Measurements from ENCODE around the gene STMP1.

STMP1 gene

DNA sequence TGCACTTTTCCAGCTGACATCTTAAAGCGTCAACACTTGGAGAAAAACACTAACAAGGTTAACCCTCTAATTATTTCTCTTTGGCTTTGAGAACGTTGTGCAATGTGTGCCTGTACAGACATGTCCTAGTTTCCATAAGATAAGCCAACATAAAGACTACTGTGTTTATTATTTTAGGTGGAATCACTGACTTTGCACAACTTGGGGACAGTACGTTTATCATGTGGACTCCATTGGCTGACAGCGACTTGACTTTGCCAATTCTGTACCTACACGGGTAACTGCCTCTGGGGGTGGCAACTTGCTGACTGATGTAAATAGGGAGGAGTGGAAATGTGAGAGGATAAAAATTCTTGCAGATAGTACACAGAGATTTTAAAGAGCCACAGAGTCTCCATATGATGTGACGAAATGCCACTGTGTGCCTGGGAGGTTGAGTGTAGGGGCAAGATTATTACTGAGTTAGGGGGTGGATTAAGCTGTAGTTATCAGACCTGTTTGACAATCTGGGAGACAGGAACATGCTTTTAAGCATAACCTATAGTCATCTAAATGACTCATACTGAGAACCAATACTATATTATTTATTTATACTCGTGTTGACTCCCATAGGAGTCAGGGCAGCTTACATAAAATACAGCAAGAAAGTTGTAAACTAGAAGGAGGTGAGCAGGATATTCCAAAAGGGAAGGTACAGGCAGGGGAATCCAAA lies 44.7 kb downstream of the STMP1 start:
- Histone ChIP-seq H3K36me3 (ENCODE audit: control insufficient read depth, insufficient read depth, low read length) (no peaks in the 10 kb centered on the region), H3K9me3 (ENCODE audit: control insufficient read depth, low read length) (no peaks in the 10 kb centered on the region), H3K9ac (ENCODE audit: low read length) (no peak overlapping the region), H3K4me1 (ENCODE audit: control insufficient read depth, insufficient read depth, low read length) (no peaks in the 10 kb centered on the region), H3K27me3 (ENCODE audit: control insufficient read depth, insufficient read depth, low read length) (no peaks in the 10 kb centered on the region), H3K4me3 (ENCODE audit: low read length) (no peak overlapping the region)

DNA sequence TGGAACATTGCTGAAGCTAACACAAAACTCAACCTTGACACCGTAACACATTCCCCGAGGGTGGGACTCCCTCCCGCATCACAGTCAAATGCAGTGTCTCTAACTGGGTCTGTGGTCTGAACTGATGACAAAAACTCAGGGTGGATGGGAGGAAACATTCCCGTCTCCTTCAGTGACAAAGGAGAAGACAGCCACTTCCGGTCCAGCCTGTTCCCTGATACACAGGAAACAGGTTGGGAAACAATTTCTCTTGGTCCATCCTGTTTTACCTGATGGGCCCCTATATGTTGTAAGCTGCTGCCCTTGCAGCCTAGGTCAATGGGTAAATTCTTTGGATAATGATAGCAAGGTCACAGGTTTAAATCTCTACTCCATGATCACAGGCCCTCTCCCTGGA lies 45.3 kb downstream of the STMP1 start:
- no peaks in the 10 kb centered on the region for H3K27me3 ChIP-seq (ENCODE audit: control insufficient read depth, insufficient read depth, low read length)
- H3K9me3 ChIP-seq (ENCODE audit: control insufficient read depth, low read length): no peaks in the 10 kb centered on the region
- no peak overlapping the region for H3K4me3 ChIP-seq (ENCODE audit: low read length)

DNA sequence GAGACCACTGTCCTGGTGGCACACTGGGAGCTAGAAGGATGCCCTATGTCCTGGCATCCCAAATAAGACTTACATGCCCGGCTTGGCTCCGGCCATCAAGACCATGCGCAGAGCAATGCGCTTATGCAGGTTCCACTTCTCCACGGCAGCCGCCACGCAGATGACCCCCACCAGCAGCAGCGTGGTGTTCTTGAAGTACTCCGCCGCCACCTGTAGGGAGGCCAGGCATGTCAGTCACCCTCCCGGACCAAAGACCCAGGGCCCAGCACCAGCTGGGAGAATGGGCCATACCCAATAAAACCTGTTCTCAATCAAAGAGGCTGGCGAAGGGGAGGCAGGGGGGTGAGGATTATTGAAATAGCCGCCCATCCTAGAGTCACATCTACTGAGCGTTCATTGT lies 45.7 kb downstream of the STMP1 start:
- no peak overlapping the region for H3K4me3 ChIP-seq (ENCODE audit: low read length)
- no peaks in the 10 kb centered on the region for H3K36me3 ChIP-seq (ENCODE audit: control insufficient read depth, insufficient read depth, low read length)
- H3K4me1 ChIP-seq (ENCODE audit: control insufficient read depth, insufficient read depth, low read length): no peaks in the 10 kb centered on the region
- no peak overlapping the region for H3K9ac ChIP-seq (ENCODE audit: low read length)
- H3K9me3 ChIP-seq (ENCODE audit: control insufficient read depth, low read length): no peaks in the 10 kb centered on the region
- no peaks in the 10 kb centered on the region for H3K27me3 ChIP-seq (ENCODE audit: control insufficient read depth, insufficient read depth, low read length)

More for the DNA sequence above, 45.3 kb downstream of the STMP1 start:
- Histone ChIP-seq H3K4me1 (ENCODE audit: control insufficient read depth, insufficient read depth, low read length) (no peaks in the 10 kb centered on the region), H3K36me3 (ENCODE audit: control insufficient read depth, insufficient read depth, low read length) (no peaks in the 10 kb centered on the region), H3K9ac (ENCODE audit: low read length) (no peak overlapping the region)

DNA sequence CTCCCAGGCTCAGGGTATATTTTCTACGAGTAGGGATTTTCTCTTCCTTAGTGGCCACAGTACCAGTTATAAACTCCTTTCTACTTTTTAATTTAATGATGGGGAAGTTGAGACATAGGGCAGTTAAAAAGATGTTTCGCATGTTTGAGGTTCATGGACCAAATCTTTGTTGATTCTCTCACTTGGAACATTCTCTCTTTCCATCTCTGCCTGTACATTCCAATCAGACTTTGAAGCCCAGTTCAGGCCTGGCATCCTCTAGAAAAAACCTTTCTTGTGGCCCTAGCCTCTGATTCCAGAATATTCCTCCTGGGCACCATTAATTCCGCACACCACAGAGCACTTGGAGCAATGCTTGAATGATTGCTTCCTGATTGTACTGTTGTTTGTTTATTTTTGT lies 47.2 kb downstream of the STMP1 start:
- no peak overlapping the region for H3K9ac ChIP-seq (ENCODE audit: low read length)
- H3K36me3 ChIP-seq (ENCODE audit: control insufficient read depth, insufficient read depth, low read length): no peaks in the 10 kb centered on the region
- H3K4me1 ChIP-seq (ENCODE audit: control insufficient read depth, insufficient read depth, low read length): no peaks in the 10 kb centered on the region
- no peaks in the 10 kb centered on the region for H3K9me3 ChIP-seq (ENCODE audit: control insufficient read depth, low read length)
- H3K4me3 ChIP-seq (ENCODE audit: low read length): no peak overlapping the region
- peaks cover 3% of the 10 kb centered on the region for H3K27me3 ChIP-seq (ENCODE audit: control insufficient read depth, insufficient read depth, low read length)

DNA sequence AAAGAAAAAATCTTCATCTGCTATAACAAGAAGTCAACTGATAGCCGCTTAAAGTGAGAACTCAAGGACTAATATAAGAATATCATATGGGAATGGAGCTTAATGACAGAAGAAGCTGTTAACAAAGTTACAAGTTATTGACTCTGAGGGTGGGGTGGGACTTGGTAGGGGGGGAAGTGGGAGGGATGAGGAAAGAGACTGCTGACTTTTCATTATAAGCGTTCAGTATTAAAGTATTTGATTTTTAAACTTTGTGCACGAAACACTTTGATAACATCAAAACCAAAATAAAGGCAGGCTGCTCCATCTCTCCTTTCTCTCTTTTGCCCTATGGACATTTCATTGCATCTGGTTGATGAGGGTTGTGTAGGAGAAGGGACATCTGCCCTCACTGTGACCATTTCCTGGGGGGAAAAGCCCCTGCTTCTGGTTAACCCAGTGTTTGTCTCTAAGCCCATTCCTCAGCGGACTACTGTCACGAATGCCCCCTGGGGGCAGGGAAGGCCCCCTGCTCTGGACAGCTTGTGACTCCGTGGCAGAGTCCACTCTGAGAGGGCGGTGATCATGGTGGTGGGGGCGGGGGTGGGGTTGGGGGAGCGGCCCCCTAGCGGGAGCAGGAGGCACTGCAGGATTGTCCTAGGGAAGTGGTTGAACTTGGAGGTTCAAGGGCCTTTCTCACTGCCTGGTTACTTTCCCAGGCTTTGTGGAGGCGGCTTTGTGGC lies 48.3 kb downstream of the STMP1 start:
- Histone ChIP-seq H3K4me3 (ENCODE audit: low read length) (no peak overlapping the region), H3K9me3 (ENCODE audit: control insufficient read depth, low read length) (no peaks in the 10 kb centered on the region), H3K36me3 (ENCODE audit: control insufficient read depth, insufficient read depth, low read length) (no peaks in the 10 kb centered on the region), H3K9ac (ENCODE audit: low read length) (no peak overlapping the region), H3K4me1 (ENCODE audit: control insufficient read depth, insufficient read depth, low read length) (no peaks in the 10 kb centered on the region), H3K27me3 (ENCODE audit: control insufficient read depth, insufficient read depth, low read length) (peaks cover 3% of the 10 kb centered on the region)

DNA sequence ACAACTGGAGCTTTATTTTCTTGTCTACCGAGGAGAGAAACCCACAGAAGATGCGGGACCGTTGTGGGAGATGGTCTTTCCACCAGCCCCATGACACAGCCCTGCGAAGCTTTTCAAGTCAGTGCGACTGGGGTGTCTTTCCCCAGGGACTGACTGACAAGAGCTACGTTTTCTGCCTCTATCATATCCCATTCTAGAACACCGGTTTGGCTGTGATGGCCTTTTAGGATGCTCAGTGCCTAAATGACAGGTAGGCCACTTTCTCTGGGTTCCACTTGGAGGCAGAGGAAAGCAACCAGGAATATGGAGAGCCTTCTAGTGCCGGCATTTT lies 48.8 kb downstream of the STMP1 start:
- no peak overlapping the region for H3K9ac ChIP-seq (ENCODE audit: low read length)
- H3K9me3 ChIP-seq (ENCODE audit: control insufficient read depth, low read length): no peaks in the 10 kb centered on the region
- H3K36me3 ChIP-seq (ENCODE audit: control insufficient read depth, insufficient read depth, low read length): no peaks in the 10 kb centered on the region
- H3K27me3 ChIP-seq (ENCODE audit: control insufficient read depth, insufficient read depth, low read length): peaks cover 3% of the 10 kb centered on the region
- no peak overlapping the region for H3K4me3 ChIP-seq (ENCODE audit: low read length)
- H3K4me1 ChIP-seq (ENCODE audit: control insufficient read depth, insufficient read depth, low read length): no peaks in the 10 kb centered on the region

DNA sequence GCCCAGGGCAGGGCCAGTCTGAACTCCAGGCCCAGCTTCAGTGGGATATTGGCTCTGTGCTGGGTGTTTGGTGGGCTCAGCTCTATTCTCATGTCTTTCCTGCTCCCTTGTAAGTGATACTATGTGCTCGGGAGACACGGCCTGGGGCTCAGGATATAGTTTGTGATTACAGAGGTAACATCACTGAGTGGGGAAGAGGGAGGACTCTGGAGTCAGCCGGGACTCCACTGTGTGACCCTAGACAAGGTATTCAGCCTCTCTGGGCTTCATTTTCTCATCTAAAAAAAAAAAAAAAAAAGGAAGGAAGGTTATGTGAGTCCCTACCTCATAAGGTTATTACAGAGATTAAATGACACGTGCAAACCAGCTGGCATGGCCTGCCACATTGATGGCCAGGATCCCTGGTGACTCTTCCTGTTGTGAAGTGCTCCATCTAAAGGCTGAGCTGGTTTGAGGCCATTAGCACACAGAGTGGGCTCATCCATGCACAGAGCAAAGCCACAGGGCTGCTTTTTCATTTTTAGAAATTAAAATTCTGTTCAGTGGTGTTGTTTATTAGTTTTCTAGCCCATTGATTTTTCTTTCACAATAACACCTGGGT lies 50.0 kb downstream of the STMP1 start:
- no peaks in the 10 kb centered on the region for H3K36me3 ChIP-seq (ENCODE audit: control insufficient read depth, insufficient read depth, low read length)
- H3K27me3 ChIP-seq (ENCODE audit: control insufficient read depth, insufficient read depth, low read length): peaks cover 3% of the 10 kb centered on the region
- H3K4me1 ChIP-seq (ENCODE audit: control insufficient read depth, insufficient read depth, low read length): no peaks in the 10 kb centered on the region
- no peaks in the 10 kb centered on the region for H3K9me3 ChIP-seq (ENCODE audit: control insufficient read depth, low read length)
- no peak overlapping the region for H3K4me3 ChIP-seq (ENCODE audit: low read length)
- no peak overlapping the region for H3K9ac ChIP-seq (ENCODE audit: low read length)

DNA sequence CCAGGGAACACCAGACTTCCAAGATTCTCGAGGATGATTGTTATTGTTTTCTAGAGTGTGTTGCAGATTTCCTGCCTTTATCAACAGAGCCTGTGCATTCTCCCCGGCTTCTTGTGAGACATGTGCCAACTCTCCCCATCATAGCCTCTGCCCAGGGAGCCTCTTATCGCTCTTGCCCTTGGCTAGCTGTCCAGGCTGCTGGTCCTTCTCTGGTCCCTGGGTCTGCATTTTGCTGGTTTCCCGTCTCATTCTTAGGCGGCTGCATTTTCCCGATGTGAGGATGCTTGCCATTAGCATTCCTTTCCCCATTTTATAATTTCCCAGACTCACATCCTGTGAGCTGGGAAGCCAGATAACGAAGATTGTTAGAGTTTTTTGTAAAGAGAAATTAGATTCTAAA lies 50.5 kb downstream of the STMP1 start:
- no peaks in the 10 kb centered on the region for H3K4me1 ChIP-seq (ENCODE audit: control insufficient read depth, insufficient read depth, low read length)
- H3K27me3 ChIP-seq (ENCODE audit: control insufficient read depth, insufficient read depth, low read length): peaks cover 3% of the 10 kb centered on the region
- H3K36me3 ChIP-seq (ENCODE audit: control insufficient read depth, insufficient read depth, low read length): no peaks in the 10 kb centered on the region
- no peaks in the 10 kb centered on the region for H3K9me3 ChIP-seq (ENCODE audit: control insufficient read depth, low read length)
- H3K9ac ChIP-seq (ENCODE audit: low read length): no peak overlapping the region
- no peak overlapping the region for H3K4me3 ChIP-seq (ENCODE audit: low read length)

DNA sequence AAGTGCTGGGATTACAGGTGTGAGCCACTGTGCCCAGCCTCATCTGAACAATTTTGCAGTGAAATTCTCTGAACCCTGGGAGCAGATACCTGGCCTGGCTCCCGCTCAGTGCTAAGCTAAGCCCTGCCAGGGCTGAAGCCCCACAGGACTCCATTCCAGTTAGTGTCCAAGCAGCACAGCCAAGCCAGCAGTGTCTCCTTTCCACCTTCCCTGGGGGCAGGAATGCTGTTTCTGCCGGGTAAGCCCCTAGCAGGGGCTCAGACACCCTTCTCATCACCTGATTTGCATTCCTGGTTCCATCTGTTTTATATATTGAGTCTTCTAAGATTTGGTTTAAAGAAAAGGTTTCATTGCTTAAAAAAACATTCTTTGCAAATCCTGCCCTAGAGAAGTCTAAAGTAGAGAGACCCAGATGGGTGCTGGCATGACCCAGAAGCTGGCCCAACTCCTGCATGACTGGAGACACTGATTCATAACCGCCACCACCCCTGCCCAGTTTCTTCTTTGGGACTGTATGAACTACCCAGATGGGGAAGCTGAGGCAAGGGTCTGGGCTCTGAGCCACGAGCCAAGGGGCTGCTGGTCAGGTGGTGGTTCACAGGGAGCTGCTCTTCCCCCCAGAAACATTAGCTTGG lies 51.6 kb downstream of the STMP1 start:
- peaks cover 3% of the 10 kb centered on the region for H3K27me3 ChIP-seq (ENCODE audit: control insufficient read depth, insufficient read depth, low read length)
- H3K9me3 ChIP-seq (ENCODE audit: control insufficient read depth, low read length): no peaks in the 10 kb centered on the region
- no peak overlapping the region for H3K9ac ChIP-seq (ENCODE audit: low read length)
- H3K4me3 ChIP-seq (ENCODE audit: low read length): no peak overlapping the region
- H3K4me1 ChIP-seq (ENCODE audit: control insufficient read depth, insufficient read depth, low read length): no peaks in the 10 kb centered on the region
- no peaks in the 10 kb centered on the region for H3K36me3 ChIP-seq (ENCODE audit: control insufficient read depth, insufficient read depth, low read length)

DNA sequence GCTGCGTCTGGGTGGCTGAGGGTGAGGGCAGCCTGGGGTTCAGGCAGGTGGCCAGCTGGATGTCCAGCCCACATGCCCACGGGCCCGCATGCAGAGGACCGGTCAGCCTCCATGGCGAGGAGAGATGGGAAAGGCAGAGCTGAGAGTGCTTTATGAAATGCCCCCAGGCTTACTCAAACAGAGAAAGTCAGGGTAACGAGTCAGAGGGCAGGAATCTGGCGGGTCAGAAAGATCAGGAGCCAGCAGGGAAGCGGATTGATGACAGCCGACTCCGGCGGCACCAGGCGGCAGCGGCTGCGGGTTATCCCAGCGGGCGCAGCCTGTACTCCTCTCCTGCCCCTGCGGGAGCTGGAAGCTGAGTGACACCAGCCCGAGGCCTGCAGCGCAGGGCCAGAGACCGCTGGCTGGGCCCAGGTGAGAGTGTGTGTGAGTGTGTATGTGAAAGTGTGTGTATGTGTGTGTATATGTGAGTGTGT lies 52.3 kb downstream of the STMP1 start:
- Histone ChIP-seq H3K27me3 (ENCODE audit: control insufficient read depth, insufficient read depth, low read length) (peaks cover 3% of the 10 kb centered on the region), H3K4me3 (ENCODE audit: low read length) (no peak overlapping the region), H3K9me3 (ENCODE audit: control insufficient read depth, low read length) (no peaks in the 10 kb centered on the region), H3K4me1 (ENCODE audit: control insufficient read depth, insufficient read depth, low read length) (no peaks in the 10 kb centered on the region), H3K9ac (ENCODE audit: low read length) (no peak overlapping the region), H3K36me3 (ENCODE audit: control insufficient read depth, insufficient read depth, low read length) (no peaks in the 10 kb centered on the region)

DNA sequence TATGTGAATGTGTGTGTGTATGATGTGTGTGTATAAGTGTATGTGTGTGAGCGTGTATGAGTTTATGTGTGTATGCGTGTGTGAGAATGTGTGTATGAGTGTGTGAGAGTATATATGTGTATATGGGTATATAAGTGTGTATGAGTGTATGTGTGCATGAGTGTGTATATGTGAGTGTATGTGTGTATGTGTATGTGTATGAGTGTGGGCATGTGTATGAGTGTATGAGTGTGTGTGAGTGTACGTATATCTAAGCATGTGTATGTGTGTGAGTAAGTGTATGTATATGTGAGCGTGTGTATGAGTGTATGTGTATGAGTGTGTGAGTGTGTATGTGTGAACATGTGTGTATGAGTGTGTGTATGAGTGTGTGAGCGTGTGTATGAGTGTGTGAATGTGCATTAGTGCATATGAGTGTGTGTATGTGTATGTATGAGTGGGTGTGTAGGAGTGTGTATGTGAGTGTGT lies 52.8 kb downstream of the STMP1 start:
- Histone ChIP-seq H3K27me3 (ENCODE audit: control insufficient read depth, insufficient read depth, low read length) (peaks cover 3% of the 10 kb centered on the region), H3K36me3 (ENCODE audit: control insufficient read depth, insufficient read depth, low read length) (no peaks in the 10 kb centered on the region), H3K9me3 (ENCODE audit: control insufficient read depth, low read length) (no peaks in the 10 kb centered on the region), H3K9ac (ENCODE audit: low read length) (no peak overlapping the region), H3K4me1 (ENCODE audit: control insufficient read depth, insufficient read depth, low read length) (no peaks in the 10 kb centered on the region), H3K4me3 (ENCODE audit: low read length) (no peak overlapping the region)

DNA sequence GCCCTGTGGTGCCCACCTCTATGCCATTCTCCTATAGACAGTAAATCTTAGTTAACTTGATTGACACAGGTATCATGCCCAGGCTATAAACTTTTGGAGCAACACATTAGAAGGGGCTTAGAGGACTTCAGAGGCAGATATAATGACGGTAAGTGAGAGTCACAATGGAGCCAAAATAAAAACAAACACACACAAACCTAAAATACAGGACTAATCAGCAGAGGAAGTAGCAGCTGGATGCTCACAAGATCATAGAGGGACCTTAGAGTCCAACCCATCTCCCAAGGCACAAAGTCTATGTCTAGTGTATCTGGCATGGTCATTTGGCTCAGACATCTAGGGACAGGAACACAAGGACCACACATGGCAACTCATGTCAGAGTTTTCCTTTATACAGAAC lies 53.4 kb downstream of the STMP1 start:
- Histone ChIP-seq H3K9ac (ENCODE audit: low read length) (no peak overlapping the region), H3K4me3 (ENCODE audit: low read length) (no peak overlapping the region), H3K9me3 (ENCODE audit: control insufficient read depth, low read length) (no peaks in the 10 kb centered on the region), H3K36me3 (ENCODE audit: control insufficient read depth, insufficient read depth, low read length) (no peaks in the 10 kb centered on the region), H3K4me1 (ENCODE audit: control insufficient read depth, insufficient read depth, low read length) (no peaks in the 10 kb centered on the region), H3K27me3 (ENCODE audit: control insufficient read depth, insufficient read depth, low read length) (peaks cover 3% of the 10 kb centered on the region)
